Osteocyte (in vitro differentiated cells): Measurements from ENCODE around the gene CROCC2. TPM values are rescaled to one million over a fixed set of nuclear protein-coding genes. Genes with fewer than 3 reads are reported as not detected.

Source experiments
- DNase-seq: peaks from one replicate; pipeline ENCODE4 v3.0.0; 2021; ENCODE audit warnings: mixed read lengths; ENCODE audit not compliant: unreplicated experiment; ENCODE audit errors: extremely low spot score
- H3K27ac Mint-ChIP-seq: one replicate; pipeline ENCODE4 v1.8.0; 2021; ENCODE audit warnings: mild to moderate bottlenecking, mixed read lengths; ENCODE audit not compliant: unreplicated experiment
- H3K27me3 Mint-ChIP-seq: one replicate; pipeline ENCODE4 v1.8.0; 2021; ENCODE audit warnings: mixed read lengths; ENCODE audit not compliant: unreplicated experiment
- H3K36me3 Mint-ChIP-seq: one replicate; pipeline ENCODE4 v1.8.0; 2021; ENCODE audit warnings: mixed read lengths; ENCODE audit not compliant: unreplicated experiment
- H3K4me1 Mint-ChIP-seq: one replicate; pipeline ENCODE4 v1.8.0; 2021; ENCODE audit warnings: mixed read lengths; ENCODE audit not compliant: unreplicated experiment
- H3K4me3 Mint-ChIP-seq: one replicate; pipeline ENCODE4 v1.8.0; 2021; ENCODE audit warnings: mild to moderate bottlenecking, moderate library complexity, mixed read lengths; ENCODE audit not compliant: unreplicated experiment
- H3K9me3 Mint-ChIP-seq: one replicate; pipeline ENCODE4 v1.8.0; 2021; ENCODE audit warnings: mixed read lengths; ENCODE audit not compliant: unreplicated experiment
- total RNA-seq: library from RNA; stranded (reverse); gene quantifications from 2 replicates; pipeline ENCODE4 v1.2.1, GENCODE V29; 2021
- TF ChIP-seq, protein P1 (sequence below): fragments of 200-600 bp; sonication (generic); IDR thresholded peaks from 2 replicates; pipeline ENCODE4 v1.5.0; 2021; ENCODE audit warnings: antibody characterized with exemption, mild to moderate bottlenecking, moderate library complexity

The CROCC2 gene
- total RNA-seq, 1 donor from 2014 or later, result not detected

GRCh38 chr2:240889601-240890560 is 16.3 kb upstream of the CROCC2 start:
- Mint-ChIP-seq H3K27ac (no peak overlapping the region), H3K36me3 (no peaks in the 10 kb centered on the region), H3K9me3 (no peaks in the 10 kb centered on the region), H3K4me3 (no peak overlapping the region), H3K4me1 (peaks cover 2% of the 10 kb centered on the region), H3K27me3 (peaks cover 6% of the 10 kb centered on the region)
- TF ChIP-seq, protein P1, sequence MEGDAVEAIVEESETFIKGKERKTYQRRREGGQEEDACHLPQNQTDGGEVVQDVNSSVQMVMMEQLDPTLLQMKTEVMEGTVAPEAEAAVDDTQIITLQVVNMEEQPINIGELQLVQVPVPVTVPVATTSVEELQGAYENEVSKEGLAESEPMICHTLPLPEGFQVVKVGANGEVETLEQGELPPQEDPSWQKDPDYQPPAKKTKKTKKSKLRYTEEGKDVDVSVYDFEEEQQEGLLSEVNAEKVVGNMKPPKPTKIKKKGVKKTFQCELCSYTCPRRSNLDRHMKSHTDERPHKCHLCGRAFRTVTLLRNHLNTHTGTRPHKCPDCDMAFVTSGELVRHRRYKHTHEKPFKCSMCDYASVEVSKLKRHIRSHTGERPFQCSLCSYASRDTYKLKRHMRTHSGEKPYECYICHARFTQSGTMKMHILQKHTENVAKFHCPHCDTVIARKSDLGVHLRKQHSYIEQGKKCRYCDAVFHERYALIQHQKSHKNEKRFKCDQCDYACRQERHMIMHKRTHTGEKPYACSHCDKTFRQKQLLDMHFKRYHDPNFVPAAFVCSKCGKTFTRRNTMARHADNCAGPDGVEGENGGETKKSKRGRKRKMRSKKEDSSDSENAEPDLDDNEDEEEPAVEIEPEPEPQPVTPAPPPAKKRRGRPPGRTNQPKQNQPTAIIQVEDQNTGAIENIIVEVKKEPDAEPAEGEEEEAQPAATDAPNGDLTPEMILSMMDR, result no peak
- no peak for DNase-seq

DNA sequence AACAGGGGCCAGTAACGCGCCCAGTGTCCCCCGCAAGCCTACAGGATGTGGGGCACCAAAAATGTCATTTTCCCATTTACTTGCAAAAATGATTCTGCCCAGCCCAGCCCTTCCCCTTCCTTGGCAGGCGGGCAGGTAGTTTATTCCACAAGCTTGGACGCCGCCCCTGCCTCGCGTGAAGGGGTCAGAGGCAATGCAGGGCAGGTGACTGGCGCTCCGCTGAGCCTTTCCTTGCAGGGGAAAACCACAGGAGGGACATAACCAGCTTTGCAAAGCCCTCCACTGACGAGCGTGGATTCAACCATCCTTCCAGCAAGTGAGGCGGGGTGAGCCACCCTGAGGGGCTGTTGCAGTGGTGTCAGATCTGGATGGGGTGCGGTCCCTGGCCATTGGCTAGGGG is 15.4 kb upstream of the CROCC2 start:
- no peak for DNase-seq
- Mint-ChIP-seq H3K4me3 (no peak overlapping the region), H3K9me3 (no peaks in the 10 kb centered on the region), H3K4me1 (peaks cover 2% of the 10 kb centered on the region), H3K27ac (no peak overlapping the region), H3K27me3 (peaks cover 5% of the 10 kb centered on the region), H3K36me3 (no peaks in the 10 kb centered on the region)
- TF ChIP-seq, protein P1, result no peak

GRCh38 chr2:240891492-240892340 is 14.4 kb upstream of the CROCC2 start:
- Mint-ChIP-seq H3K27ac (no peak overlapping the region), H3K9me3 (no peaks in the 10 kb centered on the region)
- TF ChIP-seq, protein P1, result no peak

DNA sequence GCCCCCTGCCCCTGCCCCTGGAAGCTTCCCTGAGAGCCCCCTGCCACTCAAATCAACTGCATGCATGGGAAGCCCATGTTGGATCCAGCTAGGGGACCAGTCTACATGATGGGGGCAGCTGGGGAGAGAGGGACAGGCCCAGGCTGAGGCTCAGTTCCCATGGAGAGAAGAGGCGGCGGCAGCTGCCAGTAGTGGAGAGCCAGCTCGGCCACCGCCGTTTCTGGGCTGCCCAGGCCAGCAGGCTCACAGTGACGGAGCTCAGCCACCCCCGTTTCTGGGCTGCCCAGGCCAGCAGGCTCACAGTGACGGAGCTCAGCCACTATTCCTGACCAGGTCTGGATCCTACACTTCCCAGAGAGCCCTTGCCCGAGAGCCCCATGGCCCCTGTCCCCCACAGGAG is 13.8 kb upstream of the CROCC2 start:
- no peak for DNase-seq
- no peaks in the 10 kb centered on the region for H3K36me3 Mint-ChIP-seq
- H3K4me1 Mint-ChIP-seq, result peaks cover 2% of the 10 kb centered on the region
- no peaks in the 10 kb centered on the region for H3K27me3 Mint-ChIP-seq
- TF ChIP-seq, protein P1, result no peak
- no peak overlapping the region for H3K27ac Mint-ChIP-seq
- H3K4me3 Mint-ChIP-seq, result no peak overlapping the region
- H3K9me3 Mint-ChIP-seq, result no peaks in the 10 kb centered on the region

More at GRCh38 chr2:240891492-240892340, 14.4 kb upstream of the CROCC2 start:
- no peaks in the 10 kb centered on the region for H3K27me3 Mint-ChIP-seq
- H3K4me3 Mint-ChIP-seq, result no peak overlapping the region
- H3K4me1 Mint-ChIP-seq, result peaks cover 2% of the 10 kb centered on the region
- H3K36me3 Mint-ChIP-seq, result no peaks in the 10 kb centered on the region
- no peak for DNase-seq

GRCh38 chr2:240892925-240893324 is 13.2 kb upstream of the CROCC2 start:
- Mint-ChIP-seq H3K4me3 (no peak overlapping the region), H3K36me3 (no peaks in the 10 kb centered on the region), H3K27ac (no peak overlapping the region), H3K9me3 (no peaks in the 10 kb centered on the region), H3K4me1 (peaks cover 2% of the 10 kb centered on the region), H3K27me3 (no peaks in the 10 kb centered on the region)
- TF ChIP-seq, protein P1, result no peak
- DNase-seq, result no peak
